Measurements from ENCODE around the gene SPIB. TPM values are rescaled to one million over a fixed set of nuclear protein-coding genes. Genes with fewer than 3 reads are reported as not detected.
A peak's percentile ranks its signal among the peaks of the same experiment; 100 is the strongest.

The SPIB gene
- total and polyA plus RNA-seq, 7 donors: 3.0 to 58.1 (median 33.7) TPM; not detected in 3

- H3K4me3 ChIP-seq: peak within 1 kb of the TSS; percentile 31 to 63 (median 55)
- no peaks in the 10 kb centered on the region for H3K9me3 ChIP-seq
- H3K36me3 ChIP-seq: no peaks in the 10 kb centered on the region
- no peak for DNase-seq
- intact Hi-C loops (cut with DNase I): loop anchor here (5.0 kb wide), 1 partner anchor 50 kb away; the partner anchor contains the start of gene POLD1
- peaks cover 12 to 61% (median 60%) of the 10 kb centered on the region in 3 donors for H3K27me3 ChIP-seq
- H3K27ac ChIP-seq: peak within 1 kb of the TSS in 3 of 4 donors; percentile 34 to 66 (median 47)
- 3% methylated on average over 40 of the region's 40 CpGs for WGBS, 2 donors
- TF ChIP-seq CTCF (IDR thresholded peaks at IDR 0.05) (no peak), POLR2AphosphoS5 (IDR thresholded peaks at IDR 0.05) (no peak), POLR2A (IDR thresholded peaks at IDR 0.05) (no peak), EP300 (IDR thresholded peaks at IDR 0.05) (no peak)
- peaks cover 0 to 26% (median 18%) of the 10 kb centered on the region in 4 donors for H3K4me1 ChIP-seq
Measured at GRCh38 chr19:50432221-50433028, 13.7 kb downstream of the SPIB start, which contains the start of gene MYBPC2. TSS of gene MYBPC2 (plus strand) at chr19:50432892. CDS start at chr19:50432954, 62 bp downstream.

GRCh38 chr19:50433201-50434180, 14.8 kb downstream of the SPIB start:
- H3K27ac ChIP-seq: no peak overlapping the region
- no peak for DNase-seq
- H3K9me3 ChIP-seq: no peaks in the 10 kb centered on the region
- intact Hi-C loops (cut with DNase I): loop anchor here (5.0 kb wide), 1 partner anchor 51 kb away; the partner anchor contains the start of gene POLD1
- no peak for TF ChIP-seq POLR2A (IDR thresholded peaks at IDR 0.05)
- no peak for TF ChIP-seq CTCF (IDR thresholded peaks at IDR 0.05)
- TF ChIP-seq EP300 (IDR thresholded peaks at IDR 0.05): no peak
- TF ChIP-seq POLR2AphosphoS5 (IDR thresholded peaks at IDR 0.05): no peak
- WGBS, 2 donors: 74 to 81% methylated on average over 19 of the region's 19 CpGs
- peaks cover 12 to 57% (median 51%) of the 10 kb centered on the region in 3 donors for H3K27me3 ChIP-seq
- H3K36me3 ChIP-seq: no peaks in the 10 kb centered on the region
- no peak overlapping the region for H3K4me3 ChIP-seq
- H3K4me1 ChIP-seq: peaks cover 0 to 19% (median 16%) of the 10 kb centered on the region in 4 donors

- peaks cover 0 to 19% (median 16%) of the 10 kb centered on the region in 4 donors for H3K4me1 ChIP-seq
- TF ChIP-seq CTCF (IDR thresholded peaks at IDR 0.05) (no peak), POLR2A (IDR thresholded peaks at IDR 0.05) (no peak), EP300 (IDR thresholded peaks at IDR 0.05) (no peak), POLR2AphosphoS5 (IDR thresholded peaks at IDR 0.05) (no peak)
- no peak overlapping the region for H3K4me3 ChIP-seq
- no peaks in the 10 kb centered on the region for H3K9me3 ChIP-seq
- no peak for DNase-seq
- H3K36me3 ChIP-seq: no peaks in the 10 kb centered on the region
- no peak overlapping the region for H3K27ac ChIP-seq
- 37 to 39% methylated on average over 12 of the region's 12 CpGs for WGBS, 2 donors
- peaks cover 12 to 51% (median 48%) of the 10 kb centered on the region in 3 donors for H3K27me3 ChIP-seq
- intact Hi-C loops (cut with DNase I): loop anchor here (5.0 kb wide), 1 partner anchor 52 kb away; the partner anchor contains the start of gene POLD1
Measured at GRCh38 chr19:50434525-50434924, 15.8 kb downstream of the SPIB start.

- TF ChIP-seq CTCF (IDR thresholded peaks at IDR 0.05) (no peak), EP300 (IDR thresholded peaks at IDR 0.05) (no peak), POLR2A (IDR thresholded peaks at IDR 0.05) (no peak), POLR2AphosphoS5 (IDR thresholded peaks at IDR 0.05) (no peak)
- Histone ChIP-seq H3K36me3 (no peaks in the 10 kb centered on the region), H3K27me3 (peaks cover 12 to 48% (median 42%) of the 10 kb centered on the region in 3 donors), H3K9me3 (no peaks in the 10 kb centered on the region), H3K4me1 (peaks cover 0 to 19% (median 16%) of the 10 kb centered on the region in 4 donors), H3K4me3 (no peak overlapping the region), H3K27ac (no peak overlapping the region)
- intact Hi-C loops (cut with DNase I): no loop called here
- 78 to 85% methylated on average over 17 of the region's 17 CpGs for WGBS, 2 donors
- no peak for DNase-seq
Measured at GRCh38 chr19:50435221-50435620, 16.5 kb downstream of the SPIB start.

Data from sigmoid colon (tissue), 7 donors.